Hematopoietic multipotent progenitor cell treated with erythropoietin and hydrocortisone succinate and interleukin-3 and kit ligand, for 15 days (in vitro differentiated cells): Measurements from ENCODE around the gene VSIR.

Experiments
- DNase-seq: peaks from one replicate; pipeline ENCODE4 v3.0.0-alpha.2; 2015; ENCODE audit warnings: low spot score

The VSIR gene

DNA sequence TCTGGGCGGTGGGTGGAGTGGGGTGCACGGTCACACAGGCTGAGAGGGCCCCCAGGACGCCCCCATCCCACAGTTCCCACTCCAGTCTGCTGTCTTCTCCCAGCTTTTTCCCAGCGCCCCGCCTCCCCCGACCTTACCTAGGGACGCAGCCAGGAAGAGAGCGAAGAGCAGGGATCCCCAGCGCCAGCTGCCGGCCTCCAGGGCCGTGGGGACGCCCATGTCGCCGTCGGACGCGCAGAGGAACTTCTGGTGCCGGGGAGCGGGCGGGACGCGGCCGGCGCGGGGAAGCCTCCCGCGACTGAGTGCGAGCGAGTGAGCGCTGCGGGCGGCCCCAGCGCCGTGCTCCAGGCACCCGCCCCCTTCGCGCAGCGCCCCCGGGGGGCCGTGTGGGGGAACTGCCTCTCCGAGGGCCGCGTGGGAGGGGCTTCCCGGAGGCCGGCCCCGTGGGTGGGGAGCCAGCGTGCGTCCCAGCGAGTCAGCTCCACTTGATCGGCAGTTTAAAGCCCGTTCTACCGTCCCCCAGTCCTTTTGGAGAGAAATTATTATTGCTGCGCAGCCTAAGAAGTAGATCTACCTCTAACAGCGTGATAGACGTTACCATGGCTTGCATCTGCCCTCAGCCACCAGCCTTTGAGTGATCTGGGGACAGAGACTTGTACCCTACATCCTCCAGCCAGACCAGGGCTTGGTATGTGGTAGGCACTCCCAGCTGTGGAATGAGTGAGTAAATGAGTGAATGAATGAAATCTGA is at the start of gene VSIR:
TSS of gene VSIR (minus strand) at position 300 of the 751 bp plus-strand sequence. CDS start at position 219, 81 bp downstream.
- peak; percentile 91 for DNase-seq

- DNase-seq = no peak
Observed at GRCh38 chr10:71821909-71822763, 48.8 kb upstream of the VSIR start.

DNA sequence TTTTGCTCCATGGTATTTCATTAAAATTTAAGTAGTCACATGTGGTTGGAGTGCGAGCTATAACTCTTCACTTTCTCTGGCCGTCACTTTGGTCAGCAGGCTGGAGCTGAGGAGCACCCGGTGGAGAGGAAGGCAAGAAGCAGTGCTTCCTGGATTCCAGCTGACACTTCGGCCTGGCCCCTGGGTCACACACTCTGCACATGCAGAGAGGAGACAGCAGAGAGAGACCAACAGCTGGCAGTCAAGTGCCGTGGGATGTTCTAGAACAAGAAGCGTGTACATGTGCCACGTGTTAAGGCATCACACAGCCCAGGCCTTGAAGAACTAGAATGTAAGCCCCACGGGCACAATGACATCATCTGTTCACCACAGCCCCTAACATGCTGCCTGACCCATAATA is 47.6 kb upstream of the VSIR start:
- no peak for DNase-seq

GRCh38 chr10:71819985-71820384 is 46.7 kb upstream of the VSIR start:
- no peak for DNase-seq

- DNase-seq = no peak
Observed at GRCh38 chr10:71819441-71819861, 46.1 kb upstream of the VSIR start.

- no peak for DNase-seq
Observed at GRCh38 chr10:71818674-71819260, 45.4 kb upstream of the VSIR start.

- DNase-seq = no peak
Observed at GRCh38 chr10:71817831-71818655, 44.7 kb upstream of the VSIR start.

- DNase-seq = no peak
Observed at GRCh38 chr10:71816936-71817618, 43.8 kb upstream of the VSIR start.

DNA sequence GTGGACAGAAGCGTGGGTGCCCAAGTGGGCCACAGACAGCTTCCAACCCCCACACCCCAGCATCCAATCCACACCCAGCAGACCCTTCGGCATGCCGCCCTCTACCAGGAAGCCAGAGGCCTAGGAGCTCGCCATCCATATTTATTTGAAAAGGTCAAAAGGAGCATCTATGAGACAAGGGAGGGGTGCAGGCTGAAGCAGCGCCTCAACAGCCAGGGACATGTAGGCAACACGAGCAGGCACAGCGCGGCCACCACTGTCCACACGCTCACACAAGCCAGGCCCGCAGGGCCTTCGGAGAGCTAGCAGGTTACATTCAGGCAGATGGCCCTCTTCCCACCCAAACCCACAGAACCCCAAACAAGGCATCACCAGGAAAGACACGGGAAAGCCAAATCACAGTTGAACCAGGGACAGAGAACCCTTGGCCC is 43.1 kb upstream of the VSIR start:
- DNase-seq = no peak

- no peak for DNase-seq
Observed at GRCh38 chr10:71815515-71816130, 42.3 kb upstream of the VSIR start.

- DNase-seq = no peak
Observed at GRCh38 chr10:71814922-71815411, 41.6 kb upstream of the VSIR start.

GRCh38 chr10:71812913-71813590 is 39.7 kb upstream of the VSIR start:
- no peak for DNase-seq

- peak; percentile 78 for DNase-seq
Observed at GRCh38 chr10:71812016-71812912, 38.9 kb upstream of the VSIR start.

DNA sequence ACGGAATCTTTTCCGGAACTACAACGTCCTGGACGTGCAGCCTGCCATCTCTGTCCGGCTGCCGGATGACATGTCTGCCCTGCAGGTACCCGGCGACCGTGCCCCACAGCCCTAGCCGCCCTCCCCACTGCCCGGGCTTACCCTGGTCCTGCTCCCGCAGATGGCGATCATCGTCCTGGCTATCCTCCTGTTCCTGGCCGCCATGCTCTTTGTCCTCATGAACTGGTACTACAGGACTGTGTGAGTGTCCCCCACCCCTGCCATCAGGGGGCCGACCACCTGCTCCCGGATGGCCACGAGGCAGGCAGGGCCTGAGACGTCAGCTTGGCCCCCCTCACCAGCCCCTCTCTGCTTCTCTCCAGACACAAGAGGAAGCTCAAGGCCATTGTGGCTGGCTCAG is 38.0 kb upstream of the VSIR start:
- DNase-seq = no peak

- DNase-seq = no peak
Observed at GRCh38 chr10:71810048-71810750, 36.9 kb upstream of the VSIR start.

- no peak for DNase-seq
Observed at GRCh38 chr10:71809628-71810027, 36.3 kb upstream of the VSIR start.

- DNase-seq = no peak
Observed at GRCh38 chr10:71807557-71808510, 34.5 kb upstream of the VSIR start.
